ENCODE measurements around the gene SFXN2.
A peak's percentile ranks its signal among the peaks of the same experiment; 100 is the strongest.
"Not testable (repeated sequence)": the region's sequence is repeated elsewhere in the genome, so short reads cannot be mapped to it uniquely, and the experiment has no call there.

Gene SFXN2, protein sequence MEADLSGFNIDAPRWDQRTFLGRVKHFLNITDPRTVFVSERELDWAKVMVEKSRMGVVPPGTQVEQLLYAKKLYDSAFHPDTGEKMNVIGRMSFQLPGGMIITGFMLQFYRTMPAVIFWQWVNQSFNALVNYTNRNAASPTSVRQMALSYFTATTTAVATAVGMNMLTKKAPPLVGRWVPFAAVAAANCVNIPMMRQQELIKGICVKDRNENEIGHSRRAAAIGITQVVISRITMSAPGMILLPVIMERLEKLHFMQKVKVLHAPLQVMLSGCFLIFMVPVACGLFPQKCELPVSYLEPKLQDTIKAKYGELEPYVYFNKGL

DNA sequence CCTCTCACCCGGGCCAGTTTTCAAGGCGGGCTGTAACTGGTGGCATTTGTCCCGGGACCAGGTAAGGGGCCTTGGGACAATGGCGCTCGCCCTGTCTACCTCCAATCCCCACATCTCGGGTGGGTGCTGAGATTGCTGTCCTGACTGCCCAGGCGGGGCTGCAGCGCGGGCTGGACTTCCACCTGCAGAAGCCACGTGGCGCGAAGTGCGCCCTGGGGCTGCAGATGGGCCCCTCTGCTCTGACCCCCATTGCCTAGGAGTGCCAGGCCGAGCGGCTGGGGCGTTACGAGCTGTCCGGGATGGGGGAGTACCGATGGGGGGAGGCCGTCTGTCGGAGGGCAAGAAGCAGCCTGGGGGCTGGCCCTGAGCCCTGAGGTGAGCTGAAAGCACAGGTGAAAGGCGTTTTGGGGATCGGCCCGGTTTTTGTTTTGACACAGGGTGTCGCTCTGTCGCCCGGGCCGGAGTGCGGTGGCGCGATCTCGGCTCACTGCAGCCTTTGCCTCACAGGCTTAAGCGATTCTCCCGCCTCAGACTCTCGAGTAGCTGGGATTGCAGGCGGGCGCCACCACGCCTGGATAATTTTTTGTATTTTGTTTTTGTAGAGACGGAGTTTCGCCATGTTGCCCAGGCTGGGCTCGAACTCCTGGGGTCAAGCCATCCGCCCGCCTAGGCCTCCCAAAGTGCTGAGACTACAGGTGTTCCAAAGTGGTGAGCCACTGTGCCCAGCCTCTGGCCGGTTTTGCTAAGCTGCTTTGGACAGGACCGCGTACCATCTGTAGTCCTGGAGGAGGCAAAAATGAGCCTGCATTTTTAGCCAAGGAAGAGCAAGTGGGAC lies at the start of gene SFXN2:
Gene SFXN2, plus strand, starts transcription at position 16 of the 835 bp plus-strand sequence. CDS start 12,001 bp downstream, outside the sequence.
- no peak for DNase-seq (ENCODE audit: low read depth)

- no peak for DNase-seq (ENCODE audit: low read depth)
These were observed 48.4 kb upstream of the SFXN2 start for GRCh38 chr10:102665904-102666509.

DNA sequence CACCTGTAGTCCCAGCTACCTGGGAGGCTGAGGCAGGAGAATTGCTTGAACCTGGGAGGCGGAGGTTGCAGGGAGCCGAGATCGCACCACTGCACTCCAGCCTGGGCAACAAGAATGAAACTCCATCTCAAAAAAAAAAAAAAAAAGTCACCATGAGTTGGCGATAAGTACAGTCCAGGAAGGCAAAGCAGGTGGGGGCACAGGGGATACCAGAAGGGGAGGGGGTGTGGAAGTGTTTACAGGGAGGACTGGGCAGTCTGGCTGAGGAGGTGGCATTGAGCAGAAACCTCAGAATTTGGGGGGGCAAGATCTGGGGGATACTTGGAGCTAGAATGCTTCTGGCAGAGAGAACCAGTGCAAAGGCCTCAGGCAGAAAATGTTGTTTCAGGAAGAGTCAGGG lies 47.0 kb upstream of the SFXN2 start:
- not testable (repeated sequence) for DNase-seq (ENCODE audit: low read depth)

DNA sequence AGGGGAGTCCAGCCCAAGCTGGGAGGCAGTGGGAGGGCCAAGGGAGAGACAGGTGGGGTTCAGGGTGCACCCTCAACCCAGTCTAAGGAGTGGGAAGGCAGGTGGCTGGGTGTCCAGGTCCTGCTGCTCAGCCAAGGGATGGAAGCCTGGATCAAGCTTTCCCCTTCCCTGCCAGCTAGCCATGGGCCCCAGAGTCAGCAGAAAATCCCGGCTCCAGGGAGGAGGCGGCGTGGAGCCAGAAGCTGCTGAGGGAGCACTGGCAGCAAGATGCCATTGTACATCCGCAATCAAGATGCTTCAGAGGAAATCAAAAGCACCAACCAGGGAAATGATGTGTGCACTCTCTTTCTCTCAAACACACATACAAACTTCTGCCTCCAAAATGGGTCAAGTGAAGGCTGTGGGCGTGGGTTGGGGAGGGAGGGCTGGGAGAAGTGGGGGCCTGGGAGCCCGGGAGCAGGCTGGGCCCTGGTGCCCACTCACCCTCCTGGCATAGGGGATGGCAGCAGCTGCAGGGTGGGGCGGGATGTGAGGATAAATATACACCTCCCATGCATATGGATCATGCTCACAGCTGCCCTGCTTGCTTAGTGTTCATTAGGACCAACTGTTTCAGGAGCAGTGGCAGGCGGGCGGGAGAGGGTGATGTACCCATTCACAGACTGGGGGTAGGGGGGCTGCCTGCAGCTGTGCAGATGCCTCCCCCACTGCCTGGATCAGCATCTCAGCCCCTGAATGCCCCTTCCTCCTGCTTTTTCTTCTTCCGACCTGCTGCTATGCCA lies 45.9 kb upstream of the SFXN2 start:
- DNase-seq (ENCODE audit: low read depth), result no peak

DNA sequence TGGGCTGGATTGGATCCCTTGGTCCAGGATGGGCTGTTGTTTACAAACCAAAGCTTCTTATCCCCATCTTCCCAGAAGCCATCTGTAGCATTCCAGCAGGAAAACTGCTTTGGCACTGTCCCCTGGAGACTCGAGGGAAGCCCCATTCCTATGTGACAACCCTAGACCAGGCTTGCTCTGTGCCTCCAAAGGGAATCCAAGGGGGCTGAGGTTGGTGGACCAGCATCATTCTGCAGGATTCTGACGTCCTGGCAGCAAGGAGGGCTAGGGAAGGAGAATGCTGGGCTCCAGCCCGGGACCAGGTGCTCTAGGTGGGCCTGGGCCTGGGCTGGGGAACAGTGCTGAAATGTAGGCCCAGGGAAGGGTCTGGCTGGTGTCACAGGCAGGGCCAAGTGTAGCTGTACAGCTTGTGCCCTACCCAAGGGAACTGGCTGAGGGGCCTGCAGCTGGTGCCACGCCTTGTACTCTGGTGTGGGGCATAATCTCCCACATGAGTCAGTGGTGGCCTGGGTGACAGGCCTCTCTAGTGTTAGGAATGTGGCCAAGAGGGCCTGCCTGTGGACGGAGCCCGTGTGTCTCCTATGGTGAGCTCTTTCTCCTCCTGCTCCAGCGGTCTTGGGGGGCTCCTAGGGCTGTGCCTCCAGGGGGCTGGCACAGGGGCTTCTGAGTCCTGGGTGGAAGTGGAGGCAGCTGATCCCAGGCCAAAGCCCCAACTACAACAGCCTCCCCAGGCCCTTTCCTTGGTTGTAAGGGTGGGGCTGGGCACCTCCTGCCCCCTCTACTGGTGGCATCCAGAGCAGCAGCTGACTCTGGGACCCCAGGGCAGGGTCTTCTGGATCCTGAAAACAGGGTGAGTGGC lies 45.0 kb upstream of the SFXN2 start:
- no peak for DNase-seq (ENCODE audit: low read depth)

DNA sequence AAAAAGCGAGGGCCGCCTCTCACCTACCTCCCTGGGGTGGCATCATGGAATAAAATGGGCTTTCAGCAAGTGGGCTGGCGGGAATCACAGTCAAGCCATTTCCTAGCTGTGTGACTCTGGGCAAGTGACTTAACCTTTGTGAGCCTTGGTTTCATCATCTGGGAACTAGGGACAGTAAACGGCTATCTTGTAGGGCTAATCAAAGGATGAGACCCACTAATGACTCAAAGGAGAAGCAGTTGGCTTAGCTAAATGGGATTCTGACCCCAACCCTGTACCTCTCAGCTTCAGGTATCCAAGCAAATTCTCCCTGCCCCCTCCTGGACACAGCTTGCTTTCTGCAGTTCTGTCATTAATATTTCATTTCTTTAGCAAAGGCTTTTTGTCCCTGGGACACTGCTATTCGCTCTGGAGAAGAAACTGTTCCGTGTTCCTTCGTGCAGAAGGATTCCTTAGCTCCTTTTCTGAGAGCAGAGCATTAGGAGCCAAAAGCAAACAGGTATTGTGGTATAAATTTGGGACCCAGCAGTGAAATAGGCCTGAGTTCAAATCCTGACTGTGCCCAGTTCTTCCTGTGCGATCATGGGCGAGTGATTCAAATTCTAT lies 44.3 kb upstream of the SFXN2 start:
- DNase-seq (ENCODE audit: low read depth), result no peak

DNA sequence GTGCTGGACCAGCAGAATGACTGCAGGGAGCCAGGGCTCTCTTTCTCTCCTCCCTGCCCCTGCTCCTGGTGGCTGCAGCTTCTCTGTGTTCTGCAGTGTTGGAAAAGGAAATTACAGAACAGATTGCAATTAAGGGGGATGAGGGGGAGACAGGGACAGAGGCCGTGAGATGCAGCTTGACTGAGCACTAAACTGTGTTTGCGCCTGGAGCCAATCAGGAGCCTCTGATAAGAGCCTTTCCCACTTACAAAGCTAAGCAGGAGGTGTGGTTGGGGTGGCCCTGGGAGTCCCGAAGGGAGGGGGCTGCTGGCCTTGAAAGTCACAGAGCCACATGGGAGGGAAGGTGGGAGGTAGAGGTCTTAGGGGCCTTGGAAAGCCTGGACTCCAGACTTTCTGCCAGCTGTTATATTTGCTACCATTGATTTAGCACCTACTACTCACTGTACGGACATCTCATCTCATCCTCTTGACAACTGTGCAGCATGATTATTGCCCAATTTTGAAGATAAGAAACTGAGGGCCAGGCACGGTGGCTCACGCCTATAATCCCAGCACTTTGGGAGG lies 43.5 kb upstream of the SFXN2 start:
- DNase-seq (ENCODE audit: low read depth), result no peak

DNA sequence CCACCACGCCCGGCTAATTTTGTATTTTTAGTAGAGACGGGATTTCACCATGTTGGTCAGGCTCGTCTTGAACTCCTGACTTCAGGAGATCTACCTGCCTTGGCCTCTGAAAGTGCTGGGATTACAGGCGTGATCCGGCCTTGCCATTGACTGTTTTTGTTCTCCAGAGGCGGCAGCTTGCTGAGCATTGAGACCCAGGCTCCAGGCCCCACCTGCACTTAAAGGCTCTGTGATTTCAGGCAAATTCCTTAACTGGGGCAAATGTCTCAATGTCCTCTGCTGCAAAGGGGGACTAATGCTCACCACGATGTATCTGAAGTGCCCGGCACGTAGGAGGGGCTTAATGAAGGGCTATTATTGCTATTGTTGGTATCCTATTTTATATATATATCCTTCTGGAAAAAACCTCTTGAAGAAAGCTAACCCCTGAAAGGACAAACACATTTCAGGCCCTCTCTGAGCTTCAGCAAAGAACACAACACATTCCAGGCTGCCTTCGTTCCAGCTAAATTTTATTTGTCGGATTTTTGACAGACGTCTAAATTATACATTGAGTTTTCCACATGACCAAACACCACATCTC lies 41.1 kb upstream of the SFXN2 start:
- DNase-seq (ENCODE audit: low read depth), result no peak

DNA sequence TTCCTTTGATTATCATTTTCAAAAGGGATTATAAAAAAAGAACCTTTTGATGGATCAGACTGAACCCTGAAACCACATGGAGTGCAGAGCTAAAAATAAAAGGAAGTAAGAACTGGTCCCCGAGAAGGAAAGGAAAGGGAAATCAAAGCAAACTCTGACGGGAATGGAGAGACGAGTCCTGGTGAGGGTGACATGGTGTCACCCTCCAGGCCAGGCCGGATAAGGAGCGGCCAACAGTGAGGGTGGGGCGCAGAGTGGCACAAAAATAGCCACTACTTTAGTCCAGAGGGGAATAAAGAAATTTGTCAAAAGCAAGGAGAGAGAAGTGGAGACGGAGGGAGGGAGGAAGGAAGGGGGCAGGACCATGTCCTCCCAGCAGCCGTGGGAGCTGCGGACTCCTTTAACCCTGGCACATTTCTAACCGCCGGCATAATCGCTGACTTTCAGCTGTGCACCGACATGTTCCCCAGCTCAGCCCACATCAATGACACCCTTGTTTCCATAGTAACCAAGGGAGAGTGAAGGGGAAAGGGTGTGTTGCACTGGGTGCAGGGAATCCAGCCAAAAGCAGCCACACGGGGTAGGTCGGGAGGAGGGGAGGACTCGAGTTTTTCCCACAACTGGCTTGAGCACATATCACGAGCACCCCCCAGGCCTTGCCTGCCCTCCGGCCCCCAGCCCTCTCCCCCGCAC lies 40.5 kb upstream of the SFXN2 start:
- peak; percentile 56 for DNase-seq (ENCODE audit: low read depth)

GRCh38 chr10:102674566-102674965 lies 39.9 kb upstream of the SFXN2 start:
- no peak for DNase-seq (ENCODE audit: low read depth)

- DNase-seq (ENCODE audit: low read depth), result no peak
These were observed 39.3 kb upstream of the SFXN2 start for GRCh38 chr10:102675011-102675665.

GRCh38 chr10:102675666-102676533 lies 38.5 kb upstream of the SFXN2 start:
- DNase-seq (ENCODE audit: low read depth), result peak; percentile 58

DNA sequence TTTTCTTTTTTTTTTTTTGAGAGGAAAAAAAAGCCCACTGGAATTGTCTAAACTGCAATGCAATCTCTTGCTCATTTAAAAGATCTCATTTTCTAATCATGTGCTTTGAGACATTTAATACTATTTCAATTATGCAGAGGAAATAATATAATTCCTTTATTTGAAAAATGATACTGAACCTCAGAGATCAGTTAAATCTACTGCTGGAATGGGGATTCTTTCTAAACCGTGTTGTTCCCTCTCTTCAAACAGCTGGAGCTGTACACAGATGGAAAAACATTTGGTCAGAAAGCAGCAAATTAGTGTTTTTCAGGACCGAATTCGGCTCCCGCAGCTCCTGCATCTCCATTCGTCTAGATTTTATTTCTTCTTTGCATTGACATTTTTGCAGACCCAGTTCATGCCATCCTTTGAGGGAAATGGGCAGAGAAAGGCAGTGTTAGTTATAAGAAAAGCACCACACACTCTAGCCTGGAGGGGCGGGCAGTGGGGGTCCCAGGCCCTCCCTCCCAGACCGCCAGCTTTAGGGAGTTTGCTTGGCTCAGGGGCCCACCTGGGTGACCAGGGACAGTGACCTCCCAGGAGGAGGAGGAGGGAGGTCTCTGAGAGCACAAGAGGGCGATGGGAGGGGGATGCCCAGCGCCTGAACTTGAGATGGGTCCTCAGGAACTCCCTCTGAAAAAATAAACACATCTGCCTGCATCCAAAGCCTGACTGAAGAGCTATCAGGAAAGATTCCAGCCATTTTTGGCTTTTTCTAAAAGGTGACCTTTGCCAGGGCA lies 37.7 kb upstream of the SFXN2 start:
- DNase-seq (ENCODE audit: low read depth), result no peak

DNA sequence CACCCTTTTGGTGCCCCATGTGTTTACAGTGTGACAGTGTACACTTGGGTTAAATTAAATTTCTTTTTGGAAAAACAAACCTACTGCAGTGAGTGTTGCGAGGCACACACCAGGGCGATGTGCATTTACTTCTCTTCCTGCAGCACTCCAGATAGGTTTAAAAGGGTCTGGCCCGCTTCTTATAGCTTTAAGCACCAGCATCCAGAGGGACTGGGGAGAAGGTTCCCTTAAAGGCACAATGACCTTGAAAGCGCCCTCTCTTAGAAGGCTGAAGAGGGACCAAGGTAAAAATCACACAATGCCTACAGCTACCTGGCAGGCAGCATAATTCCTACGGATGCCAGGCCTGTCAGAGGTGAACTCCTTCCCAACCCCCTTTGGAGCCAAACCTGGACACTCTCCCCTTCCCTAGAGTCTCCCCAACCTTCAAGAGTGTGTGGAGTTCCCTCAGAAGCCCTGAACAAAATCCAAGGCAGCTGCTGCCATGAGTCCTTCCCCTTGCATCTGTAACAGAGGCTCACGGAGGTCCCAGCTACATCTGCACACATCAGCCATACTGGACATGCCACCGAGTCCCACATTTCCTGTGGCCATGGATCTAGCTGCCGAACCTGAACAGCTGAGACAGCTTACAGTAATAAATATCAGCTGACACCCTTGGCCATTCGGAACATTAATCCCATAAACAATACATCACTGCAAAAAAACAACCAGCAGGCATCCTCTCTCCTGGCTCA lies 36.9 kb upstream of the SFXN2 start:
- no peak for DNase-seq (ENCODE audit: low read depth)

DNA sequence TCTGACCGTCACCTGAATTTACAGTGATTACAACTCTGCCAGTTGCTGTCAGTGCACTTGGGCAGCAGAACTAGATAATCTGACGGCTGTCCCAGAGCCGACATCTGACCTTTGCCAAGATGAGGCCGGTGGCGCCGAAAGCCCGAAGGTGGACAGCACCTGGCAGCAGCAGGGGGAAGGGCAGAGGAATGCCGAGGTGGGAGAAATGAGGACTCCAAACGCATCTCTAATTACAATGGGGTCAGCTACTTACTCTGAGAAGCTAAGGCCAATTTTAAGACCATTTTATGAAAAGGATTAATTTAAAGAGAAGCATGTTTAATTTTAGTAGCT lies 36.4 kb upstream of the SFXN2 start:
- no peak for DNase-seq (ENCODE audit: low read depth)

- DNase-seq (ENCODE audit: low read depth), result no peak
These were observed 35.6 kb upstream of the SFXN2 start for GRCh38 chr10:102678842-102679289.
